H1 (cell line): ENCODE data around the gene SHH. TPM values are rescaled to one million over a fixed set of nuclear protein-coding genes. Genes with fewer than 3 reads are reported as not detected.

Source experiments
- CTCF ChIA-PET: fragments of 300-600 bp; sonication (Branson Sonifier 250); formaldehyde crosslinking; loops from one replicate; lab custom pipeline; 2021; ENCODE audit not compliant: partially characterized antibody; lab: Charles Lee
- POLR2A ChIA-PET: fragments of 300-600 bp; sonication (Branson Sonifier 250); formaldehyde crosslinking; loops from one replicate; lab custom pipeline; 2021; ENCODE audit warnings: inconsistent platforms; ENCODE audit not compliant: partially characterized antibody; lab: Charles Lee
- DNase-seq, 2 experiments: peaks; one replicate each; pipeline versions ENCODE4 v3.0.0 to v3.0.0-alpha.2; 2010 to 2022; ENCODE audit warnings: low spot score in 2 of 2, low read depth in 1 of 2, mixed read lengths in 1 of 2
- FAIRE-seq: peaks from 2 replicates; lab custom pipeline; 2011; peaks lifted over from hg19 to GRCh38; lab: Jason Lieb, UNC
- H2AFZ ChIP-seq: 2 replicates; pipeline ENCODE4 v1.8.1; 2012; ENCODE audit warnings: low read length, inconsistent platforms
- H2AK5ac ChIP-seq: 2 replicates; pipeline ENCODE4 v1.6.1; 2013; ENCODE audit warnings: low read depth, low read length
- H2BK120ac ChIP-seq: replicated peaks from 2 replicates; pipeline ENCODE3; 2013; ENCODE audit warnings: low read depth, low read length, inconsistent platforms
- H2BK12ac ChIP-seq: 2 replicates; pipeline ENCODE4 v1.6.1; 2013; ENCODE audit warnings: low read depth, low read length
- H2BK15ac ChIP-seq: 2 replicates; pipeline ENCODE4 v1.6.1; 2013; ENCODE audit warnings: low read length
- H2BK20ac ChIP-seq: 2 replicates; pipeline ENCODE4 v1.6.1; 2013; ENCODE audit warnings: low read length
- H2BK5ac ChIP-seq: 2 replicates; pipeline ENCODE4 v1.6.1; 2013; ENCODE audit warnings: low read depth, low read length
- H3K14ac ChIP-seq: 2 replicates; pipeline ENCODE4 v1.6.1; 2013; ENCODE audit warnings: inconsistent platforms; ENCODE audit not compliant: insufficient read length
- H3K18ac ChIP-seq: 2 replicates; pipeline ENCODE4 v1.6.1; 2013; ENCODE audit warnings: low read length; ENCODE audit errors: extremely low read depth
- H3K23ac ChIP-seq: 2 replicates; pipeline ENCODE4 v1.6.1; 2013; ENCODE audit warnings: inconsistent platforms; ENCODE audit not compliant: insufficient read length
- H3K23me2 ChIP-seq: 2 replicates; pipeline ENCODE4 v1.6.1; 2013; ENCODE audit warnings: low read depth, low read length
- H3K27ac ChIP-seq: 2 replicates; pipeline ENCODE4 v1.6.1; 2011; ENCODE audit warnings: low read depth, low read length, inconsistent platforms
- H3K27me3 ChIP-seq, 4 experiments: replicated peaks in 1 of 4; 1 replicate in 1 of 4; 2 replicates in 3 of 4; pipeline versions ENCODE4 v1.6.1 to v1.8.1; 2011 to 2013; ENCODE audit warnings: low read length in 3 of 4, mild to moderate bottlenecking in 3 of 4, inconsistent platforms in 2 of 4, mixed read lengths in 2 of 4, moderate library complexity in 1 of 4; ENCODE audit not compliant: control insufficient read depth in 3 of 4, insufficient read depth in 3 of 4; ENCODE audit errors: extremely low read depth in 1 of 4
- H3K36me3 ChIP-seq, 4 experiments: 2 replicates each; pipeline versions ENCODE4 v1.6.1 to v1.8.1; 2011 to 2013; ENCODE audit warnings: mild to moderate bottlenecking in 4 of 4, low read length in 3 of 4, moderate library complexity in 2 of 4, control low read depth in 1 of 4, inconsistent platforms in 1 of 4; ENCODE audit not compliant: insufficient read depth in 4 of 4, control insufficient read depth in 2 of 4
- H3K4ac ChIP-seq: replicated peaks from 2 replicates; pipeline ENCODE3; 2013; ENCODE audit warnings: low read length, low read depth, mixed read lengths, inconsistent platforms; ENCODE audit not compliant: insufficient read length
- H3K4me1 ChIP-seq, 4 experiments: replicated peaks in 1 of 4; 1 replicate in 1 of 4; 2 replicates in 3 of 4; pipeline versions ENCODE4 v1.6.1 to v1.8.1; 2011 to 2013; ENCODE audit warnings: low read length in 3 of 4, inconsistent platforms in 2 of 4, mixed read lengths in 1 of 4; ENCODE audit not compliant: insufficient read depth in 4 of 4, control insufficient read depth in 3 of 4
- H3K4me2 ChIP-seq, 2 experiments: 2 replicates each; pipeline versions ENCODE4 v1.6.1 to v1.8.1; 2011 to 2013; ENCODE audit warnings: low read depth in 2 of 2, low read length in 2 of 2, control low read depth in 1 of 2, inconsistent platforms in 1 of 2, mild to moderate bottlenecking in 1 of 2; ENCODE audit not compliant: insufficient read depth in 1 of 2
- H3K4me3 ChIP-seq, 4 experiments: fragments of 200-600, 300-600 bp in 1 of 4; sonication (generic), shearing (Covaris generic), sonication (Bioruptor Twin) in 1 of 4; 2 replicates each; pipeline versions ENCODE4 v1.5.1 to v1.8.1; 2011 to 2016; ENCODE audit warnings: low read length in 4 of 4, low read depth in 3 of 4, control low read depth in 2 of 4, inconsistent platforms in 2 of 4, mild to moderate bottlenecking in 2 of 4, mixed read lengths in 1 of 4, moderate library complexity in 1 of 4; ENCODE audit not compliant: insufficient read depth in 2 of 4; ENCODE audit errors: extremely low read depth in 1 of 4
- H3K56ac ChIP-seq: replicated peaks from 2 replicates; pipeline ENCODE3; 2013; ENCODE audit warnings: low read depth, mild to moderate bottlenecking, mixed read lengths, low read length, inconsistent platforms; ENCODE audit not compliant: insufficient read length
- H3K79me1 ChIP-seq: 2 replicates; pipeline ENCODE4 v1.6.1; 2013; ENCODE audit warnings: low read depth, low read length, control low read depth
- H3K79me2 ChIP-seq, 2 experiments: 2 replicates each; pipeline versions ENCODE4 v1.6.1 to v1.8.1; 2012 to 2013; ENCODE audit warnings: low read length in 2 of 2, mild to moderate bottlenecking in 2 of 2, inconsistent platforms in 1 of 2; ENCODE audit not compliant: insufficient read depth in 2 of 2, control insufficient read depth in 1 of 2
- H3K9ac ChIP-seq, 4 experiments: replicated peaks in 1 of 4; 1 replicate in 1 of 4; 2 replicates in 3 of 4; pipeline versions ENCODE4 v1.6.1 to v1.8.1; 2011 to 2013; ENCODE audit warnings: low read depth in 3 of 4, low read length in 3 of 4, control low read depth in 2 of 4, mild to moderate bottlenecking in 2 of 4, moderate library complexity in 2 of 4, inconsistent platforms in 1 of 4; ENCODE audit errors: extremely low read depth in 1 of 4
- H3K9me3 ChIP-seq, 2 experiments: 2 replicates each; pipeline versions ENCODE4 v1.6.1 to v1.8.1; 2012 to 2013; ENCODE audit warnings: mild to moderate bottlenecking in 2 of 2, moderate library complexity in 2 of 2, control low read depth in 1 of 2, inconsistent platforms in 1 of 2, low read depth in 1 of 2, low read length in 1 of 2, mixed read lengths in 1 of 2; ENCODE audit not compliant: insufficient read depth in 2 of 2
- H4K20me1 ChIP-seq, 2 experiments: replicated peaks in 1 of 2; 2 replicates each; pipeline versions ENCODE3 to v1.8.1; 2011 to 2013; ENCODE audit warnings: inconsistent platforms in 2 of 2, low read length in 2 of 2, mild to moderate bottlenecking in 1 of 2; ENCODE audit not compliant: insufficient read depth in 2 of 2, control insufficient read depth in 1 of 2
- H4K5ac ChIP-seq: 2 replicates; pipeline ENCODE4 v1.6.1; 2013; ENCODE audit warnings: low read length, low read depth, mixed read lengths, inconsistent platforms; ENCODE audit not compliant: insufficient read length
- H4K8ac ChIP-seq: 2 replicates; pipeline ENCODE4 v1.8.0; 2013; ENCODE audit warnings: mild to moderate bottlenecking, moderate library complexity, low read length, inconsistent platforms; ENCODE audit not compliant: insufficient read depth; ENCODE audit errors: extremely low read depth
- H4K91ac ChIP-seq: replicated peaks from 2 replicates; pipeline ENCODE3; 2013; ENCODE audit warnings: low read length, mixed read lengths, inconsistent platforms; ENCODE audit not compliant: insufficient read length
- CHD2 ChIP-seq: IDR thresholded peaks from 2 replicates; pipeline ENCODE4 v1.6.1; 2012; ENCODE audit warnings: low read length, improper control_type of control experiment
- WGBS, 2 experiments: shearing (Covaris generic) in 1 of 2; methylation state at CpG; one replicate each; pipeline versions ENCODE4 v1.1.6 to v1.1.7; 2013 to 2015; ENCODE audit warnings: low lambda C conversion rate in 2 of 2, mixed read lengths in 2 of 2, inconsistent platforms in 1 of 2, low coverage in 1 of 2, missing lambda C conversion rate in 1 of 2; ENCODE audit not compliant: insufficient replicate concordance in 2 of 2, insufficient coverage in 1 of 2, insufficient read length in 1 of 2; ENCODE audit errors: extremely low coverage in 1 of 2, missing lambda C conversion rate in 1 of 2; 5-methylcytosine and 5-hydroxymethylcytosine counted together
- polyA plus RNA-seq, 7 experiments: library from polyadenylated mRNA; depleted of rRNA in 3 of 7; stranded (reverse) in 5 of 7; unstranded in 2 of 7; fragments of >200 nt in 5 of 7; fragments of 200-250 nt in 2 of 7; gene quantifications; 1 replicate in 5 of 7; 2 replicates in 1 of 7; 4 replicates in 1 of 7; pipeline versions ENCODE4 v1.2.1 to v1.2.3, GENCODE V29; 2011 to 2013; ENCODE audit warnings: missing spikeins in 2 of 7, mixed read lengths in 2 of 7
- total RNA-seq: library from RNA; stranded (reverse); fragmentation: NEBNext Ultra II Directional; extraction: Animal tissue kit (Norgen Biotek cat#: 25700); gene quantifications from 2 replicates; pipeline ENCODE4 v1.2.1, GENCODE V29; 2021

The SHH gene
- total and polyA plus RNA-seq, 2 of the 8 experiments (the other 6 are each of a cell fraction or from before 2014, with no cell fraction given): not detected

GRCh38 chr7:155852426-155853301, 40.4 kb upstream of the SHH start:
- no peaks in the 10 kb centered on the region for H3K79me2 ChIP-seq
- no peak overlapping the region for H2BK12ac ChIP-seq
- no peaks in the 10 kb centered on the region for H3K79me1 ChIP-seq
- no peaks in the 10 kb centered on the region for H4K20me1 ChIP-seq
- no peak overlapping the region for H2BK20ac ChIP-seq
- no peak overlapping the region for H2AK5ac ChIP-seq
- H3K9me3 ChIP-seq: no peaks in the 10 kb centered on the region
- ChIA-PET CTCF (interaction anchor here (0.5 to 2.2 kb wide), 3 partner anchors 10 to 509 kb away, joined by 3 to 7 read pairs (median 5); no protein-coding TSS in a partner anchor), POLR2A (no interaction called here)
- H3K18ac ChIP-seq: no peak overlapping the region
- no peak overlapping the region for H2BK5ac ChIP-seq
- peaks cover 2% of the 10 kb centered on the region; the same call in 1 of the 2 replicates for H3K23me2 ChIP-seq
- H4K8ac ChIP-seq: no peak overlapping the region
- H2AFZ ChIP-seq: no peak overlapping the region
- peak overlapping the region; percentile 6 for H4K91ac ChIP-seq
- H3K4me2 ChIP-seq: no peak overlapping the region
- no peak overlapping the region for H2BK120ac ChIP-seq
- H3K56ac ChIP-seq: no peak overlapping the region
- H3K4me3 ChIP-seq: no peak overlapping the region
- H3K23ac ChIP-seq: no peak overlapping the region
- no peaks in the 10 kb centered on the region; a peak in 1 of 7 replicates for H3K4me1 ChIP-seq
- 90% methylated on average over 5 of the region's 5 CpGs; no CpG with 5 or more reads in 1 of the 2 experiments for WGBS, 2 experiments
- H3K27ac ChIP-seq: no peak overlapping the region
- no peaks in the 10 kb centered on the region; a peak in 1 of 7 replicates for H3K27me3 ChIP-seq
- no peak overlapping the region for H2BK15ac ChIP-seq
- H3K4ac ChIP-seq: no peak overlapping the region
- no peak overlapping the region for H3K14ac ChIP-seq
- DNase-seq (peak in 1 of 2 experiments; percentile 22), FAIRE-seq (no peak)
- no peaks in the 10 kb centered on the region; a peak in 1 of 8 replicates for H3K36me3 ChIP-seq
- H3K9ac ChIP-seq: no peak overlapping the region
- no peak overlapping the region for H4K5ac ChIP-seq
- TF ChIP-seq CHD2: no peak
